Effector memory CD4-positive, alpha-beta T cell (primary cell): ENCODE data around the gene CFB.
"Not testable (repeated sequence)": the region's sequence is repeated elsewhere in the genome, so short reads cannot be mapped to it uniquely, and the experiment has no call there.

Source experiments
- DNase-seq, 3 donors: peaks; one replicate each; pipeline ENCODE4 v3.0.0-alpha.2; 2020
- H3K27ac ChIP-seq: 2 replicates; pipeline ENCODE4 v1.7.0; 2013; ENCODE audit warnings: mild to moderate bottlenecking, low read length, moderate library complexity; ENCODE audit not compliant: insufficient read depth, poor library complexity, severe bottlenecking
- H3K27me3 ChIP-seq: replicated peaks from 2 replicates; pipeline ENCODE4 v1.7.0; 2013; ENCODE audit warnings: mild to moderate bottlenecking, low read length; ENCODE audit not compliant: insufficient read depth, control insufficient read depth, poor library complexity, severe bottlenecking
- H3K36me3 ChIP-seq: 2 replicates; pipeline ENCODE4 v1.7.0; 2013; ENCODE audit warnings: mild to moderate bottlenecking, low read length, moderate library complexity; ENCODE audit not compliant: control insufficient read depth, insufficient read depth
- H3K4me1 ChIP-seq: 2 replicates; pipeline ENCODE4 v1.7.0; 2013; ENCODE audit warnings: low read length, mild to moderate bottlenecking; ENCODE audit not compliant: control insufficient read depth, insufficient read depth, poor library complexity, severe bottlenecking
- H3K4me3 ChIP-seq: 2 replicates; pipeline ENCODE4 v1.7.0; 2013; ENCODE audit warnings: low read length, low read depth, mild to moderate bottlenecking; ENCODE audit not compliant: insufficient read depth, poor library complexity, severe bottlenecking
- H3K9me3 ChIP-seq: 2 replicates; pipeline ENCODE4 v1.7.0; 2013; ENCODE audit warnings: mild to moderate bottlenecking, low read length, moderate library complexity; ENCODE audit not compliant: control insufficient read depth

Gene CFB

GRCh38 chr6:31979238-31979898 lies 33.5 kb downstream of the CFB start:
- Histone ChIP-seq H3K27ac (no peak overlapping the region), H3K27me3 (no peaks in the 10 kb centered on the region), H3K36me3 (peaks cover 7% of the 10 kb centered on the region), H3K9me3 (no peaks in the 10 kb centered on the region), H3K4me3 (no peak overlapping the region), H3K4me1 (peaks cover 5% of the 10 kb centered on the region)
- no peak for DNase-seq

- H3K9me3 ChIP-seq, H3K27ac ChIP-seq, H3K27me3 ChIP-seq, H3K4me3 ChIP-seq, H3K4me1 ChIP-seq, H3K36me3 ChIP-seq, DNase-seq: not testable (repeated sequence)
Observed at GRCh38 chr6:31980195-31980876, 34.4 kb downstream of the CFB start.

GRCh38 chr6:31980998-31981397 lies 35.1 kb downstream of the CFB start:
- not testable (repeated sequence) for H3K27ac ChIP-seq, H3K36me3 ChIP-seq, H3K4me1 ChIP-seq, H3K9me3 ChIP-seq, DNase-seq, H3K27me3 ChIP-seq, H3K4me3 ChIP-seq

GRCh38 chr6:31981744-31982143 lies 35.8 kb downstream of the CFB start, which contains the start of gene C4A:
Gene C4A (plus strand): TSS chr6:31982057. CDS start chr6:31982108, 51 bp downstream.
- H3K36me3 ChIP-seq, H3K27ac ChIP-seq, DNase-seq, H3K4me1 ChIP-seq, H3K9me3 ChIP-seq, H3K4me3 ChIP-seq, H3K27me3 ChIP-seq: not testable (repeated sequence)

GRCh38 chr6:31989363-31989762 lies 43.5 kb downstream of the CFB start:
- H3K27ac ChIP-seq, H3K36me3 ChIP-seq, H3K9me3 ChIP-seq, H3K4me1 ChIP-seq, H3K4me3 ChIP-seq, DNase-seq, H3K27me3 ChIP-seq: not testable (repeated sequence)

DNA sequence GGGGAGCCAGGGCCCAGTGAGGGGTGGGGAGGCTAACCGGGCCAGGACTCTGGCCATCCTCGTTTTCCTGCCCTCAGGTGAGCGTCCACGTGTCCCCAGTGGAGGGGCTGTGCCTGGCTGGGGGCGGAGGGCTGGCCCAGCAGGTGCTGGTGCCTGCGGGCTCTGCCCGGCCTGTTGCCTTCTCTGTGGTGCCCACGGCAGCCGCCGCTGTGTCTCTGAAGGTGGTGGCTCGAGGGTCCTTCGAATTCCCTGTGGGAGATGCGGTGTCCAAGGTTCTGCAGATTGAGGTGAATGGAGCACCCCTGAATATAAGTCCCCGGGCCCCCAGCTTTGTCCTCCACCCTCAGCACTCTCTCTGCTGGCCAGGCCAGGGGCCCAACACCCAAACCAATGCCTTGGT lies 48.5 kb downstream of the CFB start:
- H3K4me3 ChIP-seq, H3K36me3 ChIP-seq, H3K27me3 ChIP-seq, DNase-seq, H3K9me3 ChIP-seq, H3K27ac ChIP-seq, H3K4me1 ChIP-seq: not testable (repeated sequence)

DNA sequence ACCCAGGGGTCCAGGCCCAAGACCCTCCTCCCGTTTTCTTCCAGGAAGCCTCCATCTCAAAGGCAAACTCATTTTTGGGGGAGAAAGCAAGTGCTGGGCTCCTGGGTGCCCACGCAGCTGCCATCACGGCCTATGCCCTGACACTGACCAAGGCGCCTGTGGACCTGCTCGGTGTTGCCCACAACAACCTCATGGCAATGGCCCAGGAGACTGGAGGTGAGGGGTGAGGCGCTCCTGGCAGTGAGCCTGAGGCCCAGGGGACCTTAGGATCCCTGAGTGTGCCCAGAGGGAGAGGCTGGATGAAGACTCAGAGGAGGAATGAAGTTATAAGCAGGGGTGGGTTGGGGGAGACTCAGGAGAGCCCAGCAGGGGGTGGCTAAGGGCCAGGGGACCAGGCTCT lies 50.5 kb downstream of the CFB start:
- H3K27me3 ChIP-seq, H3K27ac ChIP-seq, H3K4me1 ChIP-seq, H3K36me3 ChIP-seq, DNase-seq, H3K9me3 ChIP-seq, H3K4me3 ChIP-seq: not testable (repeated sequence)
